Measurements from ENCODE around the gene SLC25A13. TPM values are rescaled to one million over a fixed set of nuclear protein-coding genes. Genes with fewer than 3 reads are reported as not detected.
A peak's percentile ranks its signal among the peaks of the same experiment; 100 is the strongest.

Gene SLC25A13
- total RNA-seq, 1 donor from 2014 or later = 96.4 TPM

DNA sequence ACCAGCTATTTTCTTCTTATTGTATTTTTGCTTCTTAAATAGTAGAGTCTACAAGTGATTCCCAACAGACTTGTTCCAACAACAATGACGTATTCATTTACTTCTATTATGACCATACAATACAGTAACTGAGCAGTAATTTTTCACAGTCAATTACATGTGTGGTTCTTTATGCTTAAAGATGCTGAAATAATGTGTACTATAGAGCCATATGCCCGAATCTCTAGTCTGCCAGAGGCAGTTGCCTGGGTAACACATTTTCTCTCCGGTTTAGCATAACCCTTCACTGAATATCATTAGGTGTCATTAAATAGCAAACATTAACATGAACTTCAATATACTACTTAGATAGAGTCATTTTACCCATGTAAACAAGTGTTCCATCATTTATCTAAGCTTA is 75.0 kb downstream of the SLC25A13 start:
- ATAC-seq (no peak), DNase-seq (ENCODE audit: low spot score) (no peak)

DNA sequence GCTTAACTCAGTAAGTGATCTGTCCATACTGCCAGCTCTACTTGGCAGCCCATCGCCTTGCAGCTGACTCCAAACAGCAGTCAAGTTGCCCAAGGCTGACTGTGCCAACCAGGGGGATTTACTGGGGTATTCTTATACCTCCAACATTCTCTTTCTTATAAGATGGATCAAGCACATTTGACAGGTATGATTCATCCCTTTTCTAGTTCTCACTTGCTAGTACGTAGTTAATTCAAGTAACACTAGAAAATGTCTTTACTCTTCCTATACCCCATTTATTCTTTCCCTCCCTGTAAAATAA is 77.0 kb downstream of the SLC25A13 start:
- DNase-seq (ENCODE audit: low spot score) (no peak), ATAC-seq (peak; percentile 44)

- DNase-seq (ENCODE audit: low spot score) (no peak), ATAC-seq (peak; percentile 58)
These were observed 77.5 kb downstream of the SLC25A13 start for GRCh38 chr7:96244244-96244991.

GRCh38 chr7:96243241-96243640 is 78.7 kb downstream of the SLC25A13 start:
- no peak for ATAC-seq

GRCh38 chr7:96241855-96242254 is 80.0 kb downstream of the SLC25A13 start:
- DNase-seq (ENCODE audit: low spot score) (no peak), ATAC-seq (no peak)

More at GRCh38 chr7:96243241-96243640, 78.7 kb downstream of the SLC25A13 start:
- DNase-seq (ENCODE audit: low spot score) = no peak

DNA sequence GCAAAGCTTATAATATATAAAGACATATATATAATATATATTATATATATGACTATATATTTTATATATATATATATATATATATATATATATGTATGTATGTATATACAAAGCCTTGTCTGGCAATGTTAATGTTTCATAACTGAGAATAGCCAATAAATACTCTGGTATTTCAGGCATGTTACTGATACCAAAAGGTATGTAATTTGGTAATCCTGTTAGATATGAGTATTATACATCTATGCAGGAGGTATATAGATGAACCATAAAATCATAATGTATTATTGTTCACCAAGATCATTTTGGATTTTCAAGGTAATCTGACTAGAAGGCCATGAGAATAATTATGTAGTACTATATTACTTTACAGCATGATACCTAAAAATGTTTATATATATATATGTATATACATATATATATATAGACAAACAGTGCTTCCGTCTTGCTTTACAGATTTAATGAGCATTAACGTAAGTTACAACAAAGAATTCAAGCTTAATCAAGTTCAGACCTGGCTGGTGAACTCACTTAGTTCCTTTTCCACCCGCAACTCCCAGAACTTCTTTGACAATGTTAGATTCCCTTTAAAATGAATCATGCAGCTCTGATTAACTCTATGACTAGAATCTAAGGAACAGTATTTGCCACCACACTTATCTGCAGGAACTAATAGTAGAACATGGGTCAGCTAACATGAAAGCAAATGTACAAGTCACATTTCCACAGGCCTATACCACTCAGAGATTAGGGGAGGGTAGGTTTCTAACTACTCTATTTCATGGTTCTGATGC is 82.7 kb downstream of the SLC25A13 start:
- ATAC-seq (no peak), DNase-seq (ENCODE audit: low spot score) (no peak)

DNA sequence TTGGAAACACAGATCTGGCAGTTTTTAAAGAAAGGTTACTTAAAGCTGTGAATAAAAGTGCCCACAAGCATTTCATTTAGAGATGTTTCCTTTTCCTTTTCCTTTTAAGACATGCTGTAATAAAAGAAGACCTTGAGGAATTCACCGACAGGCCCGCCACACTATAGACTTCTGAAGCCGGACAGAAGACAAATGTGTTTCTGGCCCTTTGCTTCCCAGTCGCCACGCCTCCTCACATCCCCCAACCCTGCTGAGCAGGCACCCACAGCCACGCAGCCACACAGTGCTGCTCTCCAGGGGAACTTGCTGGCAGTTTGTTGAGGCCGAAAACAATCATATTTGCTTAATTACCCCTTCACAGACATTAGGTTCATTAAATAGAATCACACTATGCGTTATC is 83.4 kb downstream of the SLC25A13 start:
- ATAC-seq (peak; percentile 15), DNase-seq (ENCODE audit: low spot score) (no peak)

- no peak for DNase-seq (ENCODE audit: low spot score)
- peak; percentile 7 for ATAC-seq
These were observed 84.9 kb downstream of the SLC25A13 start for GRCh38 chr7:96237040-96237439.

DNA sequence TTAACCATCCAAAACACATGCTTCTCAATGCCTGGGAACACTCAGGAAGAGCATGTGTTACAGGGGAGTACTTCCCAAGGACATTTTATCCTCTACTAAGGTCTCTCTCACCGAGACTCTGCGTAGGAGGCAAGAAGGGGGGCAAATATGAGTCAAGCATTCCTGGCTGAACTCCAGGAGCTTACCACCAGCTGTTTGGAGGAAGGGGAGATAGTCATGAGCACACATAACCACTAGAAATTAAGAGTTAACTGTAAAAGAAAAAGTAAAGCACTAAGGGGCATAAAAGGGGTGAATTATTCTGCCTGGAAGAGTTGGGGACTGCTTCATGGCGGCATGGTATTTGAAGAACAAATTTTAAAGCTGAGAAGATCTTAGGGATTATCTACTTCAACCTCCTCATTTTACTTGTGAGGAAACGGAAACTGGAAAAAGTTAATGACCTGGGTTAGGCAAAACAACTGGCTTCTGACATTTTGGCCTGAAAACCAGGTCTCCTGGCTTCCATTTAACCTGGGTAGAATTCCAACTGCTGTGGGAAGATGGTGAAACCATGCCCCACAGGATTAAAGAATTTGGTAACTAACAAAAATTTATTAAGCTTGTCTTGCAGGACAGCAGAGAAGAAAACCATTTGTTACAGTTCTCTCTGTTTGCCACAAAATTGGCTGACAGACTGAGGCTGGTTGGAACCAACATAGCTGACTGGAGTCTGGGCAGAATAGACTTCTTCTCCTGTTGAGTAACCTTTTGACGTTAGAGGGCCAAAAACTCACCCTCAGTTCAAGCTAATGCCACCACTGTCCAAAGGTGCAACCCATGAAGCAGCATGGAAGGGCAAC is 85.5 kb downstream of the SLC25A13 start:
- ATAC-seq (peak; percentile 90), DNase-seq (ENCODE audit: low spot score) (peak; percentile 58)

GRCh38 chr7:96235281-96235680 is 86.6 kb downstream of the SLC25A13 start:
- ATAC-seq (no peak), DNase-seq (ENCODE audit: low spot score) (no peak)

DNA sequence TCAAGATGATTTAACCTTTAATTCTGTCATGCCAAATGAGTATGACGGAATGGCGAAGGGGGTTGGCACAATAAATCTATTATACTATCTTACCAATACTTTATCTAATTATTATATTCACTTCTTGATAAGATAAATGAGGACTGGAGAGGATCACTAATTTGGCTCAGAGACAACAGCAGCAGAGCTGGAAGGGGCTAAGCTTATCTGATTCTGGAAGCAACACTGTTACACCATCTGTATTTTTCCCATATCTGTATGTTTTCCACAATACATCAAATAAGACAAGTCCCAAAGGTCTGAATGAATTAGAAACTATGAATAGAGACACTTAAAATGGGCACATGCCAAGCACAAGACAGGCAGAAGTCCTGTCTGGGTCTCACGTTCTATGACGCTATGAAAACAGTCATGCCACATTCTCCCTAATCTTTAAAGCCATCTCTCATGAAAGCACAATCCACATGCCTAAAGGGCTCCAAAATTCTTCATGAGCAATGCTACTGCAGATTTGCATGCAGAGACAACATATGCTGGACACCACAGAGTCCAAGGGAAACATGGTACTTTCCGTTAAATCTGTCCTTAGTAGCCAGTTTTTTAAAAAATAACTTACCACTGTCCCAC is 88.3 kb downstream of the SLC25A13 start:
- no peak for ATAC-seq
- DNase-seq (ENCODE audit: low spot score) = no peak

DNA sequence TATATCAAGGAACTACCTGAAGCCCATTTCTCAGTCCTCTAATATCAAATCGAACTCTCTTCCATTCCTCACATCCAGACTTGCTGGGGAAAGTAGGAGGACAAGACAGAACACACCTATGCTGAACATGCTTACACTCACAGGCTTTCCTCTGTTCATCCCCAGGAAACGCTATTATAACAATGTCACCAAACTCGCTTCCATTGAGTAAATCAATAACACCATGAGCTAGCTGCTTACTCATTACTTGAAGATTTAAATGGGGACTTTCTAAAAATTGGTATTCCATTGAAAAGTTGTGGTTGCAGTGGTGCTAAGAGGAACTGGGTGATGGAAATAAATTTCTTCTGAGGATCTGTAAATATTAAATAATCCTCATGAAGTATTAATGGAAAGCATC is 88.8 kb downstream of the SLC25A13 start:
- DNase-seq (ENCODE audit: low spot score) (no peak), ATAC-seq (no peak)

DNA sequence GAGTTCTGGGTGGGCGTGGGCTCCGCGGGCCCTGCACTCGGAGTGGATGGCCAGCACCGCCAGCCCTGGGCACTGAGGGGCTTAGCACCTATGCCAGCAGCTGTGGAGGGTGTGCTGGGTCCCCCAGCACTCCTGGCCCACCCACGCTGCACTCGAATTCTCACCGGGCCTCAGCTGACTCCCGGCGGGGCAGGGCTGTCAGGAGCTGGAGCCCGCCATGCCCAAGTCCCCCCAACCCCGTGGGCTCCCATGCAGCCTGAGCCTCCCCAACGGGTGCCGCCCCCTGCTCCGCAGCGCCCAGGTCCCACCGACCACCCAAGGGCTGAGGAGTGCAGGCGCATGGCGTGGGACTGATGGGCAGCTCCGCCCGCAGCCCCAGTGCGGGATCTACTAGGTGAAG is 93.1 kb downstream of the SLC25A13 start:
- ATAC-seq = no peak

DNA sequence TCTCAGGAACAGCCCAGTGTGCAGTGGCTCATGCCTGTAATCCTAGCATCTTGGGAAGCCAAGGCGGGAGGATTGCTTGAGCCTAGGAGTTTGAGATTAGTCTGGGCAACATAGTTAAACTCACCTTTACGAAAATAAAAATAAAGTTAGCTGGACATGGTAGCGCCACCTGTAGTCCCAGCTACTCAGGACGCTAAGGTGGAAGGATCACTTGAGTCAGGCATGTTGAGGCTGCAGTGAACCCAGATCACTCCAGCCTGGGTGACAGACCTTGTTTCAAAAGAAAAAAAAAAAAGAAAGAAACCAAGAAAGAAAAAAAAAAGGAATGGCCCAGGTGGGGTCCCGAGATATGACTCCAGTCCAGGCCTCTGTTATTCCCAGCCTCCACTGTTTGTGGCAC is 96.6 kb downstream of the SLC25A13 start:
- ATAC-seq (no peak), DNase-seq (ENCODE audit: low spot score) (no peak)

More for the DNA sequence above, 93.1 kb downstream of the SLC25A13 start:
- no peak for DNase-seq (ENCODE audit: low spot score)

DNA sequence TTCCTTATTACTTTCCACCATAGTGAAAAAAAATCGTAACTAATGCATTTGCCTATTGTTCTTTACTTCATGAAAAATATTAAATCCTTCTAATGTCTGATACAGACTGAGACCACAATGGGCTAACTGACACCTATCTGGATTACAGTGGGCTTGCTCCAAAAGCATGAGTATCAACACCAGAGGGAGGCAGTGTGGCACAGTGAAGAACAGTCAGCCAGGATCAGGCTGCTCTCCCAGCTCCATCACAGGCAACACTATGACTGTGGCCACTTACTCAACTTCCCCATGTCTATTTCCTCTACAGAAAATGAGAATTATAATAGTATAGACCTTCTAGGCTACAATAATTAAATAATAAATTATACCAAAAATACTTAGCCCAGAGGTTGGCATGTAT is 97.2 kb downstream of the SLC25A13 start:
- ATAC-seq (peak; percentile 64), DNase-seq (ENCODE audit: low spot score) (no peak)

GRCh38 chr7:96224073-96224472 is 97.8 kb downstream of the SLC25A13 start:
- no peak for DNase-seq (ENCODE audit: low spot score)
- peak; percentile 17 for ATAC-seq

DNA sequence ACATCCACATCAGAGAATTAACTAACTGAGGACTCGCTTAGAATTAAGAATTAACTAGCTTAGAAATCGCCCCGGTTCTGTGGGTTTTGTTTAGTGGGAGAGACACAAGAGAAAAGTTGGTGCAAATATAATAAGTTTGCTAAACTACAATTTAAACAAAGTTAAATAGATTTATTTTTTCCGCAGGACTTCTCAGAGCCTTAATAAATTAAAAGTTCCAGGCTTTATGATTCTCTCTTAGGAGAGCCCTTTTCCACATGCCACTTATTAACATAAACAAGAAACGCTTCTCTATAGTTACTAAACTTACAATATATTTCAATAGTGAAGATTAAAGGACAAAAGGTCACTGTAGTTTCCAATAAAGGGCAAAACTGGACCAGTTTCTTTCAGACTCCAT is 100.0 kb downstream of the SLC25A13 start:
- DNase-seq (ENCODE audit: low spot score) (no peak), ATAC-seq (no peak)

- DNase-seq (ENCODE audit: low spot score) (no peak), ATAC-seq (peak; percentile 68)
These were observed 102.3 kb downstream of the SLC25A13 start for GRCh38 chr7:96219378-96220130.

DNA sequence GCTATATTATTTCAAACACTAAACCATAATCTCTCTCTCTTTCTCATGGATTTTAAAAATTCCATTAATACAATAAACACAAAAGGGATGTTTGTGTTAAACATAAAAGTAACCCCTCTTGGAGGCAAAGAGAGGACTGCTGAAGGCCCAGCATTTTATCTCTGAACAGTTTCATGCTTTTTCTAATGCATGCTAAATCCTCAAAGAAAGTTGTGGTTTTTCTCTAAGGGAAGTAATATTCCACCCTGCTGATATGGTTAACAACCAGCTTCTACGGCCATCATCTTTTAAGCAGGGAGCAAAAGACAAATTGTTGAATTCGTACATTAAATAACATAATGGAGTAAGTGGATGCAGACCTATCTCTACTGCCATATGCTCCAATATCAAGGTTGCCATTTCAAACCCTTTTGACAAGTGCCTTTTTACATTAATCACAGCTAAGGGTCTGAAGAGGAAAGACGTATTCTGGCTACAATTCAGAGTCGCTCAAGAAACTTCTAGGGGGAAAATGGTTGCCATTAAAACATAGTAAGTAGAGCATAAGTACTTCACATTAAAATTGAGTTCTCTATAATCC is 103.1 kb downstream of the SLC25A13 start:
- ATAC-seq (no peak), DNase-seq (ENCODE audit: low spot score) (no peak)

DNA sequence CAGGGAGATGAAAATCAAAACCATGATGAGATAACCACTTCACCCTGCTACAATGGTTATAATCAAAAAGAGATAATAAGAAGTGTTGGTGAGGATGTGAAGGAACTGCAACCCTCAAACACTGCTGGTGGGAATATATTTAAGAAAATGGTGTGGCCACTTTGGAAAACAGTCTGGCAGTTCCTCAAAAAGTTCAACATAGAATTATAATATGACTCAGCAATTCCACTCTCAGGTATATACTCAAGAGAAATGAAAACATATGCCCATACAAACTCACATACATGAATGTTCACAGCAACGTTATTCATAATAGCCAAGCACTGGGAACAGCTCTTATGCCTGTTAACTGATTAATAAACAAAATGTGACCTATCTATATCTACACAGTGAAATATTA is 104.8 kb downstream of the SLC25A13 start:
- ATAC-seq (no peak), DNase-seq (ENCODE audit: low spot score) (no peak)
